Natural killer cell treated with Interleukin-12 subunit alpha and Interleukin-12 subunit beta and Interleukin-15 and Interleukin-18, amount 100 ng/mL, for 72 hours (primary cell): Measurements from ENCODE around the gene IQSEC1. TPM values are rescaled to one million over a fixed set of nuclear protein-coding genes. Genes with fewer than 3 reads are reported as not detected.
A peak's percentile ranks its signal among the peaks of the same experiment; 100 is the strongest.

Experiments
- ATAC-seq, 2 donors: fragments of 150-1000 bp; cut with Tn5 transposase in 1 of 2; sonication (Bioruptor Pico), chemical (Tn5 transposase) in 1 of 2; 2 replicates each; pipeline ENCODE4 v1.10.0; 2021
- DNase-seq: peaks from one replicate; pipeline ENCODE4 v3.0.0; 2022; ENCODE audit warnings: low spot score
- H3K27ac Mint-ChIP-seq, 2 donors: 1 replicate in 1 of 2; 2 replicates in 1 of 2; pipeline ENCODE4 v1.8.0; 2022; ENCODE audit warnings: mixed read lengths in 2 of 2, mild to moderate bottlenecking in 1 of 2, moderate library complexity in 1 of 2
- H3K27me3 Mint-ChIP-seq, 2 donors: 1 replicate in 1 of 2; 2 replicates in 1 of 2; pipeline ENCODE4 v1.8.0; 2022; ENCODE audit warnings: mixed read lengths in 2 of 2
- H3K36me3 Mint-ChIP-seq: one replicate; pipeline ENCODE4 v1.8.0; 2022; ENCODE audit warnings: mixed read lengths
- H3K4me1 Mint-ChIP-seq, 2 donors: 1 replicate in 1 of 2; 2 replicates in 1 of 2; pipeline ENCODE4 v1.8.0; 2022; ENCODE audit warnings: low read depth in 2 of 2, mixed read lengths in 2 of 2, mild to moderate bottlenecking in 1 of 2
- H3K4me3 Mint-ChIP-seq: one replicate; pipeline ENCODE4 v1.8.0; 2022; ENCODE audit warnings: mixed read lengths
- H3K9me3 Mint-ChIP-seq: 2 replicates; pipeline ENCODE4 v1.8.0; 2022; ENCODE audit warnings: mixed read lengths
- total RNA-seq, 2 donors: library from RNA; stranded (reverse); gene quantifications; one replicate each; pipeline ENCODE4 v1.2.3, GENCODE V29; 2022

The IQSEC1 gene
- total RNA-seq, 2 donors from 2014 or later = 93.7 to 95.8 TPM

DNA sequence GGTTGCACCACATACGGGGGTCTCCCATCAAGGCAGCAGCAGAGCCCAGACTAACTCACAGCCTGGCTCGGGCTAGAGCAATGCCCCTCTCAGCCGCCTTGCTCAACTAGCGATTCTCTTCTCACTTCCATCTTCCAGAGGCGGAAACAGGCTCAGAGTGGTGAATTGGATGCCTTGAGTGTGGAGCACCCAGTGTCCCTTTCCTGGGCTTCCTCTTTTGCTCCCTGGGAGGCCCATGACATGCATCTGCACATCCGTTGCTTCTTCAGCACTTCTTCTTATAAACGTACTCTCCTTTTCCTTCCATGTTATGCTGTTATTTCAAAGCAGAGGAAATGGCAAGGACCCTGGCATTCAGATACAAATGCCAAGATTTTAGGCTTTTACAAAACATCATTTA is 2.1 kb upstream of the IQSEC1 start:
- Mint-ChIP-seq H3K4me3 (no peak overlapping the region), H3K27me3 (peaks cover 0 to 3% of the 10 kb centered on the region in 2 donors), H3K4me1 (peaks cover 21 to 23% of the 10 kb centered on the region in 2 donors), H3K36me3 (no peaks in the 10 kb centered on the region), H3K9me3 (no peaks in the 10 kb centered on the region), H3K27ac (no peak overlapping the region)
- DNase-seq (no peak), ATAC-seq (no peak)

DNA sequence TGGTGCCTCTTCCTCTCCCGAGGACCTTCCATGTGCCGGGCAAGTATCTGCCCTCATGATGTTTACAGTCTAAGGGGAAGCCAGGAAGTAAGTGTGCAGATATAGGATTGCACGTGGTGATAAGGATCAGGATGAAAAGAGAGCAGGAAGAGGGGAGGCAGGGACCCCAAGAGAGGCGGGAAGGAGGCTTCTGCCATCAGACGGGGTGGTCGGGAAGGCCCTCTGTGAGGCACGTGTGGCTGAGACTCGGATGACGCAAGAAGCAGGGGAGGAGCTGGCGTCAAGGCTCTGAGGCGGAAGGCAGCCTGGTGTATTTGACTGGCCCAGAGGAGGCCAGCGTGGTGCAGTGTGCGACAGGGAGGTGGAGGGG is 762 bp upstream of the IQSEC1 start:
- H3K4me3 Mint-ChIP-seq = peak overlapping the region; percentile 43
- no peaks in the 10 kb centered on the region for H3K9me3 Mint-ChIP-seq
- peaks cover 0 to 3% of the 10 kb centered on the region in 2 donors for H3K27me3 Mint-ChIP-seq
- H3K4me1 Mint-ChIP-seq = peaks cover 33 to 36% of the 10 kb centered on the region in 2 donors
- H3K36me3 Mint-ChIP-seq = no peaks in the 10 kb centered on the region
- H3K27ac Mint-ChIP-seq = peak overlapping the region; percentile 18 to 48
- DNase-seq = no peak
- ATAC-seq = no peak

DNA sequence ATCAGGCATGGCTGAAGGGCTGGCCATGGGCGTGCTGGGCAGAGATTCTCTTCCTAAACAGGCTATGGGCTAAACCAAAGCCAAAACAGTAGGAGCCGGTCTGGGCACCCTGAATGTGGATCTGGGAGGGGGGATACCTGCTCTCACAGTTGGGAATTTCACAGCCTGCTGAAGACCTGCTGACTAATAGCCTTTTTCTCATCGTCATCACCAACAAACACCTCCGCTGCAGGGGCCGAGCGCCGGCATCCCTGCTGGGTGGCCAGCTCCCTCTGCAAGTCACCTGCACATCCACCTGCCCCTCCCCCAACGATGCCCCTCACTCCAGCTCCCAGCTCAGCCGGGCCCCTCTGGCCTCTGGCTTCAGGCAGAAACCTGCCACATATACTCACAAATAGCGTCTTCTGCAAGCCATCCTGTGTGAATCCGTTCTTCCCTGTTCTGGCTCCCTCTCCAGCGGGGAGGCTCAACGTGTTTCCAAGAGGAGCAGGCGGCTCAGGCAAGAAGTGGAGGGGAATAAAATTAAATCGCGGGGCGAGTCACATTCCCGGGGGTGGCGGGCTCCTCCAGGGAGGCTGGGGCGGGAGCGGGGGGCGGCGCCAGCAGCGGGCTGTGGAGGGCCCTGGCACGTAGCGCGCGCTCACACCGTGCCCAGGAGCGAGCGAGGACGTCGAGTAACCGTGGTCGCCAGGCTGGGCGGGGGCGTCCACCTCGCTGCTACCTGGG is 466 bp downstream of the IQSEC1 start:
- peaks cover 36 to 41% of the 10 kb centered on the region in 2 donors for H3K4me1 Mint-ChIP-seq

GRCh38 chr3:13072239-13072599 is 1.0 kb downstream of the IQSEC1 start:
- H3K4me1 Mint-ChIP-seq = peaks cover 35 to 40% of the 10 kb centered on the region in 2 donors
- H3K27ac Mint-ChIP-seq = peak overlapping the region; percentile 96 to 97
- peak overlapping the region; percentile 78 for H3K4me3 Mint-ChIP-seq
- H3K36me3 Mint-ChIP-seq = no peaks in the 10 kb centered on the region
- no peak for DNase-seq
- H3K27me3 Mint-ChIP-seq = peaks cover 0 to 3% of the 10 kb centered on the region in 2 donors
- ATAC-seq = no peak
- H3K9me3 Mint-ChIP-seq = no peaks in the 10 kb centered on the region

More for the DNA sequence above, 466 bp downstream of the IQSEC1 start:
- Mint-ChIP-seq H3K27ac (peak overlapping the region; percentile 96 to 97), H3K27me3 (peaks cover 0 to 3% of the 10 kb centered on the region in 2 donors), H3K4me3 (peak overlapping the region; percentile 78), H3K36me3 (no peaks in the 10 kb centered on the region), H3K9me3 (no peaks in the 10 kb centered on the region)
- ATAC-seq = no peak
- no peak for DNase-seq

DNA sequence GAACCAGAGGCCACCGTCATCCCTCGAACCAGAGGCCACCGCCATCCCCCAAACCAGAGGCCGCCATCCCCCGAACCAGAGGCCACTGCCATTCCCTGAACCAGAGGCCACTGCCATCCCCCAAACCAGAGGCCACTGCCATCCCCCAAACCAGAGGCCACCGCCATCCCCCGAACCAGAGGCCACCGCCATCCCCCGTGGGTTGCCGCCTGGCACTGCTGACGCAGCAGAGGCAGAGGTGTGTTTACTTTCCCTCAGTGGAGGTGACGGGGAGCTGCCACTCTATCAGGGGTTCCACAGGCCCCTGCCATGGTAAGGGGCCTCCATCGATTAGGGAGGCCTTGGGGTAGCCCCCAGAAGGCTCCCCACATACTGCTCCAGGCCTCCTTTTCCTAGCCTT is 1.5 kb downstream of the IQSEC1 start:
- Mint-ChIP-seq H3K36me3 (no peaks in the 10 kb centered on the region), H3K4me1 (peaks cover 39 to 44% of the 10 kb centered on the region in 2 donors), H3K4me3 (peak overlapping the region; percentile 78), H3K27me3 (peaks cover 0 to 3% of the 10 kb centered on the region in 2 donors), H3K9me3 (no peaks in the 10 kb centered on the region), H3K27ac (peak overlapping the region; percentile 96 to 97)
- DNase-seq = no peak
- no peak for ATAC-seq

DNA sequence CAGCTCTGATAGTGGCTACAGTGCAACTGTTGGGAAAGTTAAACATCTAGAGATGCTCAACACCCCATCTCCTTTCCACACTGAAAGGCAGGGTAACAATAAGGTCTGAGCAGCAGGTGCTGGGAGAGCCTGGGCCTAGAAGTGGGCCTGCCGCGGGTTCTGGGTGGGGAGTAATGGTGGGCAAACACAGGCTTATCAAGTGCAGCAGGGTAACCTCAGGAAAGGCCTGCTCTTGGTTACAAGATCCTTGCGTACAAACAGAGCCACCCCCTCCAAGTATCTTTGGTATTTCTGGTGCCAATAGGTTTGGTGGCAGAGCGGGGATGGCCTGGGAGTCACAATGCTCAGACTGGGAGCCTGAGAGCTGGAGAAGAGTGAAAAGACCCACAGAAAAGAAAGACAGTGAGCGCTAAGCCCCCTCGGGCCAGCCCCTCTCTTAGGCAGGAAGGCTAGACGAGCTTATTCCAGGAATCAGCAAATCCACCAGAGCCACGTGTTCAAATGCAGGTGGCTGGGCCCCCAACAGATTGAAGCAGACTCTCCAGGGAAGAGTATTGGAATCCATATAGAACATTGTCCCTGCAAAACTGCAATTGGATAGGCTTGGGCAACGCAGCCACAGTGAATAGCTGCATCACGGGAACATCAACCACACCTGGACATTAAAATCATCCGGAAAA is 2.7 kb downstream of the IQSEC1 start:
- H3K4me3 Mint-ChIP-seq = peak overlapping the region; percentile 71
- H3K27ac Mint-ChIP-seq = peak overlapping the region; percentile 96 to 97
- ATAC-seq = no peak
- H3K27me3 Mint-ChIP-seq = peaks cover 0 to 3% of the 10 kb centered on the region in 2 donors
- H3K9me3 Mint-ChIP-seq = no peaks in the 10 kb centered on the region
- no peaks in the 10 kb centered on the region for H3K36me3 Mint-ChIP-seq
- DNase-seq = no peak
- H3K4me1 Mint-ChIP-seq = peaks cover 51 to 52% of the 10 kb centered on the region in 2 donors

GRCh38 chr3:13069495-13069894 is 3.7 kb downstream of the IQSEC1 start:
- DNase-seq = peak; percentile 83
- Mint-ChIP-seq H3K9me3 (no peaks in the 10 kb centered on the region), H3K27ac (peak overlapping the region; percentile 96 to 97), H3K36me3 (no peaks in the 10 kb centered on the region), H3K27me3 (peaks cover 0 to 3% of the 10 kb centered on the region in 2 donors), H3K4me1 (peaks cover 54 to 55% of the 10 kb centered on the region in 2 donors), H3K4me3 (peak overlapping the region; percentile 71)
- ATAC-seq = peak; percentile 83 to 93

DNA sequence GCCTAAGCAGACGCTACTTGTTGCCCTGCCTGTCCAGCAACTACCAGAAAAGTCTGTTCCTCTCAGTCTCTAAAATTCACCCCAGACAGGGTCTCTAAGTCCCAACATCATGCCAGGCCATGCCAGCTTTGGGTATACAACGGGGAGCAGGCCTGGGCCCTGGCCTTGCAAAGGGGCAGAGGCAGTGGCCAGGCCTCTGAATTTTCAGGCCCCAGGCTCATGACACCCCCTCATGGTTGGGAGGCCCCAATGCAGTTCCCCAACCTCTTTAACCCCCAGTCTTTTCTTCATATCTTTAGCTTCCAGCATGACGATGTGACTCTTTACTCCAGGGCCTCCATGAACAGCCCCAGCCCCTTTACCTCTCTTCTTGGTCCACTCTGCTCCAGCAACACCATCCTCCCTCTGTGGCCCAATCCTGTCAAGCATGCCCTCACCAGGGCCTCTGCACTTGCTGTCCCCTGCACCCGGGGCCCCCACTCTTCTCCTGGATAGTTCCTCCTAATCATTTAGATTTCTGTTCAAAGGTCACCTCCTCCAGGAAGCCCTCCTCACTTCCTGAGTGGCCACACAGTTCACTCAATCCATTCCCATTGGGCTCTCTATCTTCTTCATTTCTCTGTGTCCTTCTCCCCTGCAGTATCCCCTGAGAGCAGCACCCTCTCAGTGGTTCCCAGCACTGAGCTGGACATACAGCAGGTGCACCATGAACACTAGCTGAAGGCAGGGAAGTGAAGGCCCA is 4.8 kb downstream of the IQSEC1 start:
- Mint-ChIP-seq H3K9me3 (no peaks in the 10 kb centered on the region), H3K4me1 (peaks cover 45 to 54% of the 10 kb centered on the region in 2 donors), H3K27ac (peak overlapping the region; percentile 96 to 97), H3K27me3 (no peaks in the 10 kb centered on the region), H3K36me3 (no peaks in the 10 kb centered on the region), H3K4me3 (peak overlapping the region; percentile 16)
- ATAC-seq (no peak), DNase-seq (no peak)

GRCh38 chr3:13067778-13068177 is 5.5 kb downstream of the IQSEC1 start:
- Mint-ChIP-seq H3K27me3 (no peaks in the 10 kb centered on the region), H3K9me3 (no peaks in the 10 kb centered on the region), H3K36me3 (no peaks in the 10 kb centered on the region), H3K4me3 (no peak overlapping the region), H3K27ac (peak overlapping the region; percentile 96 to 97), H3K4me1 (peaks cover 47 to 54% of the 10 kb centered on the region in 2 donors)
- ATAC-seq = no peak
- no peak for DNase-seq

GRCh38 chr3:13066834-13067233 is 6.4 kb downstream of the IQSEC1 start:
- no peak for ATAC-seq
- Mint-ChIP-seq H3K9me3 (no peaks in the 10 kb centered on the region), H3K27me3 (no peaks in the 10 kb centered on the region), H3K27ac (peak overlapping the region; percentile 17 to 92), H3K4me1 (peaks cover 45 to 50% of the 10 kb centered on the region in 2 donors), H3K4me3 (no peak overlapping the region), H3K36me3 (no peaks in the 10 kb centered on the region)
- DNase-seq = no peak

DNA sequence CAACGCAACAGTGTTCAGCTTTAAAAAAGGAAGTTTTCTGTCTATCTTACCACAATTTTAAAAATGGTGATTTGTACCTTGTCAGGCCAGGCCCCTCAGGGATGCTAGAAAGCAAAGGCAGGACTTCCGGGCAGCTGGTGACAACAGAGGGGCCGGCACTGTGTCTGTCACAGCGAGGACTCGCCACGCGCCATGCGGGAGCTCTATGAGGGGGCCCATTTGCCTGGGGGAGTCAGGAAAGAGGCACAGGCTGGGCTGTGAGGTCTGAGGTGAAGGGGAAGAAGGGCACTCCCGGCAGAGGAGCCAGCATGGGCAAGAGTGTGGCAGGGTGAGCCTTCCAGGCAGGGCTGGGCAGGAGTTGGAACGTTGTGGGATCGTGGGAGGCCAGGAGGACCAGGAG is 7.0 kb downstream of the IQSEC1 start:
- H3K4me3 Mint-ChIP-seq = no peak overlapping the region
- peak overlapping the region; percentile 17 to 92 for H3K27ac Mint-ChIP-seq
- peaks cover 45 to 50% of the 10 kb centered on the region in 2 donors for H3K4me1 Mint-ChIP-seq
- no peak for ATAC-seq
- no peaks in the 10 kb centered on the region for H3K9me3 Mint-ChIP-seq
- H3K27me3 Mint-ChIP-seq = no peaks in the 10 kb centered on the region
- DNase-seq = no peak
- H3K36me3 Mint-ChIP-seq = no peaks in the 10 kb centered on the region

- no peak for ATAC-seq
- Mint-ChIP-seq H3K27ac (peak overlapping the region; percentile 17 to 92), H3K27me3 (no peaks in the 10 kb centered on the region), H3K4me1 (peaks cover 44 to 49% of the 10 kb centered on the region in 2 donors), H3K36me3 (no peaks in the 10 kb centered on the region), H3K9me3 (no peaks in the 10 kb centered on the region), H3K4me3 (no peak overlapping the region)
- no peak for DNase-seq
Observed at GRCh38 chr3:13065727-13066126, 7.5 kb downstream of the IQSEC1 start.

GRCh38 chr3:13064964-13065363 is 8.3 kb downstream of the IQSEC1 start:
- Mint-ChIP-seq H3K4me3 (no peak overlapping the region), H3K27ac (peak overlapping the region in 1 of 2 donors; percentile 92), H3K4me1 (peaks cover 37 to 44% of the 10 kb centered on the region in 2 donors), H3K36me3 (no peaks in the 10 kb centered on the region), H3K27me3 (no peaks in the 10 kb centered on the region), H3K9me3 (no peaks in the 10 kb centered on the region)
- no peak for ATAC-seq
- DNase-seq = no peak
